HepG2 (cell line): ENCODE measurements around the gene NDUFAF3. TPM values are rescaled to one million over a fixed set of nuclear protein-coding genes. Genes with fewer than 3 reads are reported as not detected.
A peak's percentile ranks its signal among the peaks of the same experiment; 100 is the strongest.

Experiments
- ATAC-seq: fragments of 200-7000 bp; cut with Tn5 transposase; 3 replicates; pipeline ENCODE4 v1.9.1; 2020; ENCODE audit warnings: mild to moderate bottlenecking, moderate library complexity
- BruUV-seq: library from RNA; stranded (reverse); fragments of 400-500 nt; replicated peaks from 2 replicates; lab custom pipeline; 2021; lab: Mats Ljungman, UMichigan
- CTCF ChIA-PET: fragments of 300-600 bp; formaldehyde crosslinking; extraction: SDS; loops from one replicate; lab custom pipeline; 2021; ENCODE audit warnings: low total read pairs, inconsistent platforms, low intra/inter-chr PET ratio; lab: Yijun Ruan, JAX
- POLR2A ChIA-PET: fragments of 350-600 bp; sonication (Branson Sonifier 250); formaldehyde crosslinking; loops from one replicate; lab custom pipeline; 2020; ENCODE audit warnings: antibody characterized with exemption, inconsistent platforms; lab: Yijun Ruan, JAX
- DNase-seq: peaks from one replicate; pipeline ENCODE4 v3.0.0-alpha.2; 2015; ENCODE audit warnings: low spot score
- FAIRE-seq: peaks from 3 replicates; lab custom pipeline; 2011; peaks lifted over from hg19 to GRCh38; lab: Jason Lieb, UNC
- H2AFZ ChIP-seq: one replicate; pipeline ENCODE4 v1.6.1; 2011; ENCODE audit warnings: low read length, inconsistent platforms
- H3K27ac ChIP-seq: fragments of 300-600 bp; 3 replicates; pipeline ENCODE4 v1.8.0; 2011; ENCODE audit warnings: mixed run types, mild to moderate bottlenecking, mixed read lengths, low read length, inconsistent platforms; ENCODE audit not compliant: insufficient read depth; ENCODE audit errors: extremely low read length
- H3K27me3 ChIP-seq, 2 experiments: fragments of 200-600 bp in 1 of 2; 2 replicates in 1 of 2; 3 replicates in 1 of 2; pipeline versions ENCODE4 v1.6.0 to v1.8.0; 2011; ENCODE audit warnings: low read length in 2 of 2, mild to moderate bottlenecking in 2 of 2, moderate library complexity in 2 of 2, inconsistent platforms in 1 of 2; ENCODE audit not compliant: insufficient read depth in 2 of 2, control insufficient read depth in 1 of 2
- H3K36me3 ChIP-seq, 2 experiments: fragments of 200-600 bp in 1 of 2; replicated peaks in 1 of 2; 2 replicates in 1 of 2; 3 replicates in 1 of 2; pipeline versions ENCODE4 v1.5.1 to v1.8.0; 2011; ENCODE audit warnings: low read length in 2 of 2, inconsistent platforms in 1 of 2; ENCODE audit not compliant: insufficient read depth in 2 of 2, control insufficient read depth in 1 of 2
- H3K4me1 ChIP-seq: 2 replicates; pipeline ENCODE4 v1.5.1; 2012; ENCODE audit warnings: low read length, inconsistent platforms; ENCODE audit not compliant: insufficient read depth
- H3K4me2 ChIP-seq: 2 replicates; pipeline ENCODE4 v1.6.0; 2011; ENCODE audit warnings: low read depth, low read length, inconsistent platforms
- H3K4me3 ChIP-seq, 3 experiments: fragments of 200-600 bp in 1 of 3; sonication (generic), shearing (Covaris generic) in 1 of 3; replicated peaks in 1 of 3; 2 replicates each; pipeline ENCODE4 v1.5.1; 2011 to 2016; ENCODE audit warnings: low read length in 3 of 3, inconsistent platforms in 2 of 3, low read depth in 2 of 3, mild to moderate bottlenecking in 2 of 3, control low read depth in 1 of 3, mixed read lengths in 1 of 3; ENCODE audit not compliant: insufficient read depth in 1 of 3
- H3K79me2 ChIP-seq: one replicate; pipeline ENCODE4 v1.6.1; 2011; ENCODE audit warnings: low read length, inconsistent platforms; ENCODE audit not compliant: insufficient read depth
- H3K9ac ChIP-seq: 2 replicates; pipeline ENCODE4 v1.6.0; 2011; ENCODE audit warnings: mild to moderate bottlenecking, low read depth, low read length, inconsistent platforms; ENCODE audit not compliant: insufficient read depth
- H3K9me3 ChIP-seq: 2 replicates; pipeline ENCODE4 v1.5.1; 2012; ENCODE audit warnings: mild to moderate bottlenecking, low read length
- H4K20me1 ChIP-seq: 2 replicates; pipeline ENCODE4 v1.6.0; 2011; ENCODE audit warnings: inconsistent platforms, mild to moderate bottlenecking, low read length, moderate library complexity; ENCODE audit not compliant: insufficient read depth
- ELF3 ChIP-seq: IDR thresholded peaks from 2 replicates; pipeline ENCODE4 v1.6.1; 2016; ENCODE audit warnings: missing genetic modification reagents, missing compliant biosample characterization
- IRF2 ChIP-seq: IDR thresholded peaks from 2 replicates; pipeline ENCODE4 v1.6.1; 2018; ENCODE audit warnings: missing genetic modification reagents, missing compliant biosample characterization
- KAT2B ChIP-seq: fragments of 150-350 bp; IDR thresholded peaks from 2 replicates; pipeline ENCODE4 v1.6.1; 2014; ENCODE audit warnings: low read depth, low read length, borderline replicate concordance
- MLLT10 ChIP-seq: sonication (generic); formaldehyde crosslinking; IDR thresholded peaks from 2 replicates; pipeline ENCODE4 v1.4.0; 2020; ENCODE audit warnings: missing genetic modification reagents
- PPARG ChIP-seq: conservative IDR thresholded peaks from 2 replicates; pipeline ENCODE4 v1.6.1; 2016; ENCODE audit warnings: missing biosample characterization, missing genetic modification reagents
- RNF2 ChIP-seq: fragments of 450-650 bp; conservative IDR thresholded peaks from 2 replicates; pipeline ENCODE4 v1.6.1; 2016; ENCODE audit warnings: low read depth
- ZFAT ChIP-seq: sonication (generic); formaldehyde crosslinking; conservative IDR thresholded peaks from 2 replicates; pipeline ENCODE4 v1.8.1; 2023; ENCODE audit warnings: missing genetic modification reagents, inconsistent platforms
- ZNF274 ChIP-seq: sonication (generic); formaldehyde crosslinking; IDR thresholded peaks from 2 replicates; pipeline ENCODE4 v1.5.1; 2020; ENCODE audit warnings: mild to moderate bottlenecking, missing genetic modification reagents
- ZNF761 ChIP-seq: sonication (generic); formaldehyde crosslinking; conservative IDR thresholded peaks from 2 replicates; pipeline ENCODE4 v1.4.0; 2020; ENCODE audit warnings: mild to moderate bottlenecking, missing genetic modification reagents
- ZNF782 ChIP-seq: sonication (generic); formaldehyde crosslinking; IDR thresholded peaks from 2 replicates; pipeline ENCODE4 v1.4.0; 2020; ENCODE audit warnings: missing genetic modification reagents, mild to moderate bottlenecking, borderline replicate concordance
- WGBS: methylation state at CpG from one replicate; pipeline ENCODE4 v1.1.6; 2017; ENCODE audit warnings: low lambda C conversion rate; 5-methylcytosine and 5-hydroxymethylcytosine counted together
- in situ Hi-C: cut with HindIII; loops from 2 replicates; pipeline ENCODE4 v1.10.0; 2017; ENCODE audit warnings: low pct_unique_long_range_greater_than_20kb; ENCODE audit not compliant: extremely low pct_ligation_motif_present
- intact Hi-C: fragments of 100-400 bp; cut with micrococcal nuclease; formaldehyde crosslinking; loops from one replicate; pipeline ENCODE4 v1.10.0; 2022; ENCODE audit not compliant: unreplicated experiment
- polyA plus RNA-seq, 8 experiments: library from polyadenylated mRNA; depleted of rRNA in 3 of 8; stranded (reverse) in 7 of 8; unstranded in 1 of 8; fragments of >200 nt; fragmentation: Illumina TruSeq in 4 of 8; extraction: Trizol in 4 of 8; gene quantifications; 2 replicates each; pipeline versions ENCODE4 v1.2.1 to v1.2.3, GENCODE V29; 2011 to 2016; ENCODE audit warnings: low read depth in 4 of 8, missing spikeins in 1 of 8, mixed read lengths in 1 of 8; ENCODE audit not compliant: insufficient read depth in 1 of 8
- total RNA-seq, 5 experiments: library from RNA; depleted of rRNA; stranded (reverse); fragments of >200 nt; fragmentation: Illumina TruSeq; extraction: Trizol; gene quantifications; 2 replicates each; pipeline ENCODE4 v1.2.3, GENCODE V29; 2016; ENCODE audit warnings: low read depth in 1 of 5
- TF ChIP-seq, protein P1 (sequence below): sonication (generic); formaldehyde crosslinking; IDR thresholded peaks from 2 replicates; pipeline ENCODE4 v1.5.0; 2020; ENCODE audit warnings: mild to moderate bottlenecking, missing genetic modification reagents
- TF ChIP-seq, protein P2 (sequence below): sonication (generic); formaldehyde crosslinking; IDR thresholded peaks from 2 replicates; pipeline ENCODE4 v1.4.0; 2020; ENCODE audit warnings: mild to moderate bottlenecking, missing genetic modification reagents
- TF ChIP-seq, protein P3 (sequence below): sonication (generic); formaldehyde crosslinking; IDR thresholded peaks from 2 replicates; pipeline ENCODE4 v1.9.0; 2021; ENCODE audit warnings: missing genetic modification reagents, mild to moderate bottlenecking, borderline replicate concordance
- TF ChIP-seq, protein P4 (sequence below): sonication (generic); formaldehyde crosslinking; IDR thresholded peaks from 2 replicates; pipeline ENCODE4 v1.4.0; 2020; ENCODE audit warnings: missing genetic modification reagents

NDUFAF3 gene
- total and polyA plus RNA-seq, 2 of the 13 experiments (the other 11 are each of a cell fraction or from before 2014, with no cell fraction given), result 39.0 to 50.0 TPM

DNA sequence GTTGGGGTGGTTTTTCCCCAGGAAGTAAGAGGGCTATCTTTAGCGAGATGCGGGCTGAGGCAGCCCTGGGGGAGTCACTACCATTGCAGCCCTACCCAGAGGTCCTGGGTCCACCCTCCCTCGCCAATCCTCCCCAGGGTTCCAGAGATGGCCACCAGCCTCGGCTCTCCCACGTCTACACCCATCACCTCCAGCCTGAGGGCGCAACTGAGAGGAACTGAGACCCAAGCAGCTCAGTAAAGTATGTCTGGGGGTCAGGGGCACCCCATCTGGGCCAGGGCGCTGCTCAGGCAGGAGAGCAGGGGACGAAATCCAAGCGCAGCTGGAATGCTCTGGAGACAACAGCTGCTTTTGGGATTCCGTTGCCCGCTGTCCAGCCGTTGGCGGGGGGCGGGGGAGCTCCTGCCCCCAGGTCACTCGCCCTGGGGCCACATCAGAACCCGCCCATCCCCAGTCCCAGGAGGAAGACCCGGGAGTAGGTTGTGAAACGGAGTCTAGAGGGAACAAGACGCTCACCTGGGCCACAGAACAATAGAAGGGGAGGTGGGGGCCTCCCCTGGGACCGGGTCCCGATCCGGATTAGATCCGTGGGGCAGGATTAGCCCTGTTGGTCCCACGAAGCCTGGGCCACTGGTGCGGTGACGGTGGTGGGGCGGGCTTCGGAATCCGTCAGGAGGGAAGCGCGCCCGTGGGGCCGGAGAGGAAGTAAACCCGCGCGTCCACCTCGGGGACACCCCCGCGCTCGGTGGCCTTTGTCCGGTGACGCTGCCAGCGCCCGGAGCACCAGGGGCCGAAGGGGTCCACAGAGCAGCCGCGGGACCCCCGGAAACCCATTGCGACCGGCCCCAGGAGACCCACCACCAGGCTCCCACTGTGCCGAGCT, 1.4 kb upstream of the NDUFAF3 start:
- DNase-seq (no peak), ATAC-seq (peak; percentile 2), FAIRE-seq (no peak)
- no peaks in the 10 kb centered on the region; a peak in 1 of 5 replicates for H3K27me3 ChIP-seq
- intact Hi-C loops, result loop anchor here (5.0 kb wide), 1 partner anchor 72 kb away; the partner anchor contains the start of gene QRICH1
- ChIA-PET POLR2A (interaction anchor here (0.6 to 11.1 kb wide), 20 partner anchors 9 to 547 kb away, joined by 3 to 280 read pairs (median 6); partner anchors contain the start of genes ARIH2, IMPDH2, KLHDC8B and LAMB2), CTCF (no interaction called here)
- peak overlapping the region; percentile 80 to 96 (median 89) for H3K4me3 ChIP-seq
- H3K27ac ChIP-seq, result peak overlapping the region; percentile 99
- BruUV-seq, result TSS peak; percentile 86
- 0% methylated on average over 10 of the region's 51 CpGs for WGBS
- peaks cover 27% of the 10 kb centered on the region for H3K79me2 ChIP-seq
- peaks cover 48% of the 10 kb centered on the region for H3K4me1 ChIP-seq
- H3K9me3 ChIP-seq, result no peaks in the 10 kb centered on the region
- H3K36me3 ChIP-seq, result peaks cover 11 to 27% of the 10 kb centered on the region in 2 experiments; a peak in 4 of 5 replicates
- H3K4me2 ChIP-seq, result peak overlapping the region; percentile 89
- in situ Hi-C loops, result no loop called here
- H2AFZ ChIP-seq, result no peak overlapping the region
- H3K9ac ChIP-seq, result peak overlapping the region; percentile 99
- H4K20me1 ChIP-seq, result peaks cover 1% of the 10 kb centered on the region; the same call in 1 of the 2 replicates
- TF ChIP-seq ZNF782 (no peak), MLLT10 (CRISPR knock-in tag) (no peak), ZNF274 (CRISPR knock-in tag) (no peak), IRF2 (CRISPR knock-in tag) (0 out of 2 replicates have a peak, but pooled peaks have one; percentile 6), PPARG (CRISPR knock-in tag) (no peak), ZFAT (CRISPR knock-in tag) (no peak), RNF2 (no peak), ZNF761 (CRISPR knock-in tag) (peak; percentile 9; the same call in 1 of the 2 replicates), KAT2B (no peak), ELF3 (CRISPR knock-in tag) (no peak)
- TF ChIP-seq, protein P1, sequence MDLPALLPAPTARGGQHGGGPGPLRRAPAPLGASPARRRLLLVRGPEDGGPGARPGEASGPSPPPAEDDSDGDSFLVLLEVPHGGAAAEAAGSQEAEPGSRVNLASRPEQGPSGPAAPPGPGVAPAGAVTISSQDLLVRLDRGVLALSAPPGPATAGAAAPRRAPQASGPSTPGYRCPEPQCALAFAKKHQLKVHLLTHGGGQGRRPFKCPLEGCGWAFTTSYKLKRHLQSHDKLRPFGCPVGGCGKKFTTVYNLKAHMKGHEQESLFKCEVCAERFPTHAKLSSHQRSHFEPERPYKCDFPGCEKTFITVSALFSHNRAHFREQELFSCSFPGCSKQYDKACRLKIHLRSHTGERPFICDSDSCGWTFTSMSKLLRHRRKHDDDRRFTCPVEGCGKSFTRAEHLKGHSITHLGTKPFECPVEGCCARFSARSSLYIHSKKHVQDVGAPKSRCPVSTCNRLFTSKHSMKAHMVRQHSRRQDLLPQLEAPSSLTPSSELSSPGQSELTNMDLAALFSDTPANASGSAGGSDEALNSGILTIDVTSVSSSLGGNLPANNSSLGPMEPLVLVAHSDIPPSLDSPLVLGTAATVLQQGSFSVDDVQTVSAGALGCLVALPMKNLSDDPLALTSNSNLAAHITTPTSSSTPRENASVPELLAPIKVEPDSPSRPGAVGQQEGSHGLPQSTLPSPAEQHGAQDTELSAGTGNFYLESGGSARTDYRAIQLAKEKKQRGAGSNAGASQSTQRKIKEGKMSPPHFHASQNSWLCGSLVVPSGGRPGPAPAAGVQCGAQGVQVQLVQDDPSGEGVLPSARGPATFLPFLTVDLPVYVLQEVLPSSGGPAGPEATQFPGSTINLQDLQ (CRISPR knock-in tag), result no peak
- TF ChIP-seq, protein P2, sequence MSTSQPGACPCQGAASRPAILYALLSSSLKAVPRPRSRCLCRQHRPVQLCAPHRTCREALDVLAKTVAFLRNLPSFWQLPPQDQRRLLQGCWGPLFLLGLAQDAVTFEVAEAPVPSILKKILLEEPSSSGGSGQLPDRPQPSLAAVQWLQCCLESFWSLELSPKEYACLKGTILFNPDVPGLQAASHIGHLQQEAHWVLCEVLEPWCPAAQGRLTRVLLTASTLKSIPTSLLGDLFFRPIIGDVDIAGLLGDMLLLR (CRISPR knock-in tag), result no peak
- TF ChIP-seq, protein P3, sequence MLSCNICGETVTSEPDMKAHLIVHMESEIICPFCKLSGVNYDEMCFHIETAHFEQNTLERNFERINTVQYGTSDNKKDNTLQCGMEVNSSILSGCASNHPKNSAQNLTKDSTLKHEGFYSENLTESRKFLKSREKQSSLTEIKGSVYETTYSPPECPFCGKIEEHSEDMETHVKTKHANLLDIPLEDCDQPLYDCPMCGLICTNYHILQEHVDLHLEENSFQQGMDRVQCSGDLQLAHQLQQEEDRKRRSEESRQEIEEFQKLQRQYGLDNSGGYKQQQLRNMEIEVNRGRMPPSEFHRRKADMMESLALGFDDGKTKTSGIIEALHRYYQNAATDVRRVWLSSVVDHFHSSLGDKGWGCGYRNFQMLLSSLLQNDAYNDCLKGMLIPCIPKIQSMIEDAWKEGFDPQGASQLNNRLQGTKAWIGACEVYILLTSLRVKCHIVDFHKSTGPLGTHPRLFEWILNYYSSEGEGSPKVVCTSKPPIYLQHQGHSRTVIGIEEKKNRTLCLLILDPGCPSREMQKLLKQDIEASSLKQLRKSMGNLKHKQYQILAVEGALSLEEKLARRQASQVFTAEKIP, result no peak
- TF ChIP-seq, protein P4, sequence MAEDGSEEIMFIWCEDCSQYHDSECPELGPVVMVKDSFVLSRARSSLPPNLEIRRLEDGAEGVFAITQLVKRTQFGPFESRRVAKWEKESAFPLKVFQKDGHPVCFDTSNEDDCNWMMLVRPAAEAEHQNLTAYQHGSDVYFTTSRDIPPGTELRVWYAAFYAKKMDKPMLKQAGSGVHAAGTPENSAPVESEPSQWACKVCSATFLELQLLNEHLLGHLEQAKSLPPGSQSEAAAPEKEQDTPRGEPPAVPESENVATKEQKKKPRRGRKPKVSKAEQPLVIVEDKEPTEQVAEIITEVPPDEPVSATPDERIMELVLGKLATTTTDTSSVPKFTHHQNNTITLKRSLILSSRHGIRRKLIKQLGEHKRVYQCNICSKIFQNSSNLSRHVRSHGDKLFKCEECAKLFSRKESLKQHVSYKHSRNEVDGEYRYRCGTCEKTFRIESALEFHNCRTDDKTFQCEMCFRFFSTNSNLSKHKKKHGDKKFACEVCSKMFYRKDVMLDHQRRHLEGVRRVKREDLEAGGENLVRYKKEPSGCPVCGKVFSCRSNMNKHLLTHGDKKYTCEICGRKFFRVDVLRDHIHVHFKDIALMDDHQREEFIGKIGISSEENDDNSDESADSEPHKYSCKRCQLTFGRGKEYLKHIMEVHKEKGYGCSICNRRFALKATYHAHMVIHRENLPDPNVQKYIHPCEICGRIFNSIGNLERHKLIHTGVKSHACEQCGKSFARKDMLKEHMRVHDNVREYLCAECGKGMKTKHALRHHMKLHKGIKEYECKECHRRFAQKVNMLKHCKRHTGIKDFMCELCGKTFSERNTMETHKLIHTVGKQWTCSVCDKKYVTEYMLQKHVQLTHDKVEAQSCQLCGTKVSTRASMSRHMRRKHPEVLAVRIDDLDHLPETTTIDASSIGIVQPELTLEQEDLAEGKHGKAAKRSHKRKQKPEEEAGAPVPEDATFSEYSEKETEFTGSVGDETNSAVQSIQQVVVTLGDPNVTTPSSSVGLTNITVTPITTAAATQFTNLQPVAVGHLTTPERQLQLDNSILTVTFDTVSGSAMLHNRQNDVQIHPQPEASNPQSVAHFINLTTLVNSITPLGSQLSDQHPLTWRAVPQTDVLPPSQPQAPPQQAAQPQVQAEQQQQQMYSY (CRISPR knock-in tag), result no peak; the same call in none of the 2 replicates
